ENCODE measurements around the gene TMEM125.

Gene TMEM125

GRCh38 chr1:43321331-43321891 lies 51.6 kb downstream of the TMEM125 start:
- no peak overlapping the region for H3K4me3 ChIP-seq
- no peak overlapping the region for H3K27ac ChIP-seq

GRCh38 chr1:43322506-43322905 lies 52.7 kb downstream of the TMEM125 start:
- Histone ChIP-seq H3K4me3 (no peak overlapping the region), H3K27ac (no peak overlapping the region)
